GM19324 (cell line): Measurements from ENCODE around the gene CLN6.
"Not testable (repeated sequence)": the region's sequence is repeated elsewhere in the genome, so short reads cannot be mapped to it uniquely, and the experiment has no call there.

ENCODE experiments used
- ATAC-seq: cut with Tn5 transposase; IDR thresholded peaks from one replicate; pipeline ENCODE4 v1.9.1; 2021; ENCODE audit warnings: mild to moderate bottlenecking, moderate library complexity; ENCODE audit not compliant: unreplicated experiment, low FRiP score

CLN6 gene

DNA sequence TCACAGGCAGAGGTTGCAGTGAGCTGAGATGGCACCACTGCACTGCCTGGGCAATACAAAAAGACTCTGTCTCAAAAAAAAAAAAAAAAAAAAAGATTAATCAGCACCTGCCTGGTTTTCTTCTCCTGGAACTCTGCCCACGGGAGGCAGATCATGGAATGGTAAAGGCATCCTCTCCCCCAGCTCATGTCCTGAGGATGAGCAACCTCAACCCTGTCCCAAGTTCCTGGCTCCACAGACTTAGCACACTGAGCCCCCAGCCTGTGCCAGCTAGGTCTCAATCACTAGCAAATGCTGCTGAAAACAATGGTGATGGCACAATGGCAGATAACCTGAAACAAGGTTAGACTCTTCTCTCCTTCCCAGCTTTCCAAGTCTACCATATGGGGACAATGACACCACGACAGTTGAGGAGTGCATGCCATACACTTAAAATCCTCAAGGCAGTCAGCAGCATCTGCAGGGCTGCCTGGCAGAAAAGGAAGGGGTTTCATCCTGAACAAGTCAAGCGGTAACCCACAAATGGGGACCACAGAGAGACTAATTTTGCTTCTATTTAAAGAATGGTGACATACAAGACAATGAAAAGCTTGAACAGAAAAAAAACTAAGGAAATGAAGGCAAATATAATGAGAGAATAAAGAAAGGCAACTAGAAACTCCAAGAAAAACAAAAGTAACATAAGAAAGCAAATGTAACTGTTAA lies 4.8 kb downstream of the CLN6 start:
- ATAC-seq: no peak

DNA sequence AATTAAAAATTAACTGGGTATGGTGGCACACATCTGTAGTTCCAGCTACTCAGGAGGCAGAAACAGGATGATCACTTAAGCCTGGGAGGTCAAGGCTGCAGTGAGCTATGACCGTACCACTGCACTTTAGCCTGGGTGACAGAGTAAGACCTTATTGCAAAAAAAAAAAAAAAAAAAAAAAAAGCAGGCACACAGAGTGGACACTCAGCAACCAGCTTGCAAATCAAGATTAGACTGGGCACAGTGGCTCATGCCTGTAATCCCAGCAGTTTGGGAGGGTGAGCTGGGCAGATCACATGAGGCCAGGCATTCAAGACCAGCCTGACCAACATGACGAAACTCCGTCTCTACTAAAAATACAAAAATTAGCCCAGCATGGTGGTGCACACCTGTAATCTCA lies 5.4 kb downstream of the CLN6 start:
- ATAC-seq: no peak

- no peak for ATAC-seq
These were observed 6.4 kb downstream of the CLN6 start for GRCh38 chr15:68223171-68223570.

- ATAC-seq: not testable (repeated sequence)
These were observed 7.1 kb downstream of the CLN6 start for GRCh38 chr15:68222432-68222743.

DNA sequence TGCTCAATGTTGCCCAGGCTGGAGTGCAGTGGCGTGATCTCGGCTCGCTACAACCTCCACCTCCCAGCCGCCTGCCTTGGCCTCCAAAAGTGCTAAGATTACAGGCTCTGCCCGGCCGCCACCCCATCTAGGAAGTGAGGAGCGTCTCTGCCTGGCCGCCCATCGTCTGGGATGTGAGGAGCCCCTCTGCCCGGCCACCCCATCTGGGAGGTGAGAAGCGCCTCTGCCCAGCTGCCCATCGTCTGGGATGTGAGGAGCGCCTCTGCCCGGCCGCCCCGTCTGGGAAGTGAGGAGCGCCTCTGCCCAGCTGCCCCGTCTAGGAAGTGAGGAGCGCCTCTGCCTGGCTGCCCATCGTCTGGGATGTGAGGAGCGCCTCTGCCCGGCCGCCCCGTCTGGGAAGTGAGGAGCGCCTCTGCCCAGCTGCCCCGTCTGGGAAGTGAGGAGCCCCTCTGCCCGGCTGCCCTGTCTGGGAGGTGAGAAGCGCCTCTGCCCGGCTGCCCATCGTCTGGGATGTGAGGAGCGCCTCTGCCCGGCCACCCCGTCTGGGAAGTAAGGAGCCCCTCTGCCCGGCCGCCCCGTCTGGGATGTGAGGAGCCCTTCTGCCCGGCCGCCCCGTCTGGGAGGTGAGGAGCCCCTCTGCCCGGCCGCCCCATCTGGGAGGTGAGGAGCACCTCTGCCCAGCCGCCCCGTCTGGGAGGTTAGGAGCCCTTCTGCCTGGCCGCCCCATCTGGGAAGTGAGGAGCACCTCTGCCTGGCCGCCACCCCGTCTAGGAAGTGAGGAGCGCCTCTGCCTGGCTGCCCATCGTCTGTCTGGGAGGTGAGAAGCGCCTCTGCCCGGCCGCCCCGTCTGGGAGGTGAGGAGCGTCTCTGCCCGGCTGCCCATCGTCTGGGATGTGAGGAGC lies 7.7 kb downstream of the CLN6 start:
- not testable (repeated sequence) for ATAC-seq

GRCh38 chr15:68220967-68221366 lies 8.6 kb downstream of the CLN6 start:
- no peak for ATAC-seq

DNA sequence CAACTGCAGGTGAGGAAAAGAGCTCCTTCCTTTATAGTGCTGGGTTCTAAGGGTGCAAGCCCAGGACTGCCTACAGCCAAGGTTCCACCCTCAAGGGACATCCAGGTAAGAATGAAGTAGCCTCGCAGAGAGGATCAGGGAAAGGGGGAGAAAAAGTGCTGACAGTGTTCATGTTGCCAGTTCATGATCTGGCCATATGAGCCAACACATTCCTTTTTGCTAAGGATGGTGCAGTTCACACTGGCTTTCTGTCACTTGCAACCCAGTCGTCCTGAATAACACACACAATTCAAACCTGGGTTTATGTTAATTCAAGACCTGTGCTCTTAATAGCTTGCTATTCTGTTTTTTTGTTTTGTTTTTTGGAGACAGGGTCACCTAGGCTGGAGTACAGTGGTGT lies 9.0 kb downstream of the CLN6 start:
- no peak for ATAC-seq

DNA sequence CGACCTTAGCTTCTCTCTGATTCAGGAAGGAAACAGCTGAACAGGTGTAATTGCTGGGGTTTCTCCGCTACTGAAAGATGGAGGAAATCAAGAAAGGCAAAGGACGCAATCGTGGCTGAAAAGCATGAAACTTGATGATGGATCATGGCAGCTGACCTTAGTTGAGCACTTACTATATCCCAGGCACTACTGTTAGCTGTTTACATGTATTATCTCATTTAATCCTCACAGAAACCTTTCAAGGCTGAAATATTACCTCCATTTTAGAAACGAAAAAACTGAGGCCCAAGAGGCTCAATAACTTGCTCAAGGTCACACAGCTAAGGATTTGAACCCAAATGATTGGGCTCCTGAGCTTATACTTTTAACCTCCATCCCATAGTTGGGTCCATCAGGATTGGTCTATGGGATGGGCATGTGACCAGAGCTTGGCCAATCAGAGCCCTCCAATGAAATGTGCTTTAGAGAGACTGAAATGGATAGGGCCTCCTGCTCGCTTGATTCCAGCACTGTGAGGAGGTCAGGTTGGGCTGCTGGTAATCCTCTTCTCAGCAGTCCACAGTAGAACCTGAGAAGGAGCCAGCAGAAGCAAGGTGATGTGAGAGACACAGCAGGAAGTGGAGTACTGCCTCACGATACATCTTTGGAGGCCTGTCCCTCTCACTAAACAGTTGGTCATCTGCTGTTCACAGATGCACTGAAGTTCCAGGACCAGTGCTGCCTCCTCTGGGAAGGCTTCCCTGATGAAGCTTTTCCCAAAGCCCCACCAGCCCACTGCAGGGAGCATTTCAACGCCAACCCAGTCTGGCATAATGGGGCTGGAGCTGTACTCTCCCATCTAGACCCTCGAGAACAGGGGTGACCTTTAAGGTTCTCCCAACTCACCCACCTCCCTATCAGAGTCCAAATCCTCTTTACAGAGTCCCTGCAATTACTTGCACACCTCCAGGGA lies 10.4 kb downstream of the CLN6 start:
- no peak for ATAC-seq

GRCh38 chr15:68218331-68218730 lies 11.2 kb downstream of the CLN6 start:
- ATAC-seq: no peak

GRCh38 chr15:68217341-68217740 lies 12.2 kb downstream of the CLN6 start:
- ATAC-seq: no peak

DNA sequence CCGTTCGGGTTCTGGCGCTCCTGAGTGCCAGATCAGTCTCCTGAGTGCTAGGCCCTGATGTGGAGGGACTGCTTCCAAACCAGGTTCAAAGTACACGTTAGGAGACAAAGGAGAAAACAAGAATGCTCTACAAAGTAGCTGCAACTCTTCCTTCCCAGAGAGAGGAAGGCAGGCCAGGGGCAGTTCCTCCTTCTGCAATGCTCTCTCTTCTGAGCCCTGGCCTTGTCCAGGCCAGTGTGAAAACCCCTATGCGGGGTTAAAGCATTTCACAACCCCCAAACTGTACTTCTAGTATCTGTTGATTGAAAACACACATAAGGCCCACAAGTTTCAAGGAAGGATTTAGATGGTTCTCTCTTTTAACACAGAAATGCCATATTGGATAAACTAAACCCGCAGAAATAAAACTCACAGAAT lies 14.7 kb downstream of the CLN6 start:
- no peak for ATAC-seq

DNA sequence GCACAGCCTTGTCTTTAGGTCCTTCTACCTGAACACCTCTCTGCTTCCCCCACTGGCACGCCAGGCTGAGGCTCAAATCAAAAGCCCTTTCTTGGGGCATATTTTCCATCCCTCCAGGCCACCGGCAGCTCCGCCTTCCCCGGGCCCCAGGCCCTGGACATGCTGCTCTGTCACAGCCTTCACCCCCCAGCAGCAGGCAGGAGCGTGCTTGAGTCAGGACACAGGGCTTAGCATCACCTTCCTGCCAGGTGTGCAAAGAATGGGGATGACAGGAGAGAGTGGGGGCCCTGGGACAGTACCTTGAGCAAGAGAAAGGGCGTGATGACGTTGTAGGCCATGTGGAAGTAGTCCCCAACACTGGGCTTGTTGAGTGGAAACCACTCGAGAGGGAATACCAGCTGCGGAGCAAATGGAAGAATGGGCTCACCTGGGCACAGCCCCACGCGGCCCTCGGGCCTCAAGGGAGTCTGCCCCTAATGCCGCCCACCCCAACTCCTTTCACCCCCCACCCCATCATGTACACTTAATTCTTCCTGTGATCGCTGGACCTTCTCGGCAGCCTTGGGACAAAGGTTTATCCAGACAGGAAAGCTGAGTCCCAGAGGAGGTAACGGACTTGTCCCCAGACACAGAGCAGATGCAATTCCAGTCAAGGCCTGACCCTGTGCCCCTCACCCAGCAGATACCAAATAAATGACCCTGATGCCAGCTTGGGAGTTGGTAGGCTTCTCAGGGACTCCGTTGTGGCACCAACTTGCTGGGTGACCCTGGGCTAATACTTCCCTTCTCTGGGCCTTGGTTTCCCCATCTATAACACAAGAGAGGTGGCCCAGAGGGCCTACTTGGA lies 15.3 kb downstream of the CLN6 start:
- ATAC-seq: no peak

DNA sequence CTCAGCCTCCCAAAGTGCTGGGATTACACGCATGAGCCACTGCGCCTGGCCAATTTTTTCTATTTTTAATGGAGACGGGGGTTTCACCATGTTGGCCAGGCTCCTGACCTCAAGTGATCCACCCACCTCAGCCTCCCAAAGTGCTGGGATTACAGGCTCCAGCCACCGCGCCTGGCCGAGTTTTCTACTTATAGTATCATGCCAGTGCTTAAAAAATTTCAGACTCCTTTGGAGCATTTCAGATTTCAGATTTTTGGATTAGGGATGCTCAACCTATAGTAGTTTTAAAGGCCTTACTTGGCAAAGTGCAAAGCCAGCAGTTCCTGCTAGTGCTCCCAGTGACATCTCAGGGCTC lies 16.1 kb downstream of the CLN6 start:
- ATAC-seq: not testable (repeated sequence)

GRCh38 chr15:68211656-68212320 lies 17.7 kb downstream of the CLN6 start:
- ATAC-seq: no peak

DNA sequence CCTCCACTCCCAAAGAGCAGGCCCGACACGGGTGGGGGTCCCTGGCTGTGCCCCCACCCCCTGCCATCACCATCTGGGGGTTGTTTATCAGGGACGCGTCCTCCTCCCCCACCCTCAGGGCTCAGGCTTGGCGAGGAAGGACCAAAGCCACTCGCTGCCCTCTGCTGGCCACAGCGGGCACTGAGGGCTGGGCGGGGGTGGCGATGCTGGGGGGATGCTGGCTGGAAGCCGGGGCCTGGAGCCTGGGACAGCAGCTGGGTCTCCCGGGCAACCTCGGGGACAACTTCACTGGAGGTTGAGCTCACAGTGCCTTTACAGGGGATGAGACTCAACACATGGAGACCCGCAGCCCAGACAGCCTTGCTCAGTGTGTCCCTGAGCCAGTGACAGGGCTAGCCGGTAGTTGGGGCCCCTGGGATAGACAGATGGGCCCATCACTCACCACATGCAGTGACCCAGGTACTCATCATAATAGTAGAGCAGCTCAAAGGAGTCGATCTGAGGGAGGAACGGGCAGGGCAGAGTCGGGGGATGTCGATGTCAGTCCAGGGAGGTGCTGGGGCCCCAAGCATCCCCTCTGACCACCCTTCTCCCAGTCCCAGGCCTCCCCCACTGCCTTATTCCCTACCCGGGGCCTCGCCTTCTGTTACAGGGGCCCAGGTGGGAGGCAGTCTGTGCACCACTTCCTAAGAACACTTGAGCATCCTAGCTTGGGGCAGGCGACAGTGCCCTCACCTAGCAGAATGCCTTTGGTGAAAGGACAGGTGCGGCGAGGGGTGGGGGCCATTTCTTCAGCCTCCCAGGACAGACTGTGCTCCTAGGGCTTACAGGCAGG lies 18.5 kb downstream of the CLN6 start:
- no peak for ATAC-seq

- ATAC-seq: no peak
These were observed 19.1 kb downstream of the CLN6 start for GRCh38 chr15:68210409-68210756.

GRCh38 chr15:68209735-68210408 lies 19.7 kb downstream of the CLN6 start:
- ATAC-seq: no peak

DNA sequence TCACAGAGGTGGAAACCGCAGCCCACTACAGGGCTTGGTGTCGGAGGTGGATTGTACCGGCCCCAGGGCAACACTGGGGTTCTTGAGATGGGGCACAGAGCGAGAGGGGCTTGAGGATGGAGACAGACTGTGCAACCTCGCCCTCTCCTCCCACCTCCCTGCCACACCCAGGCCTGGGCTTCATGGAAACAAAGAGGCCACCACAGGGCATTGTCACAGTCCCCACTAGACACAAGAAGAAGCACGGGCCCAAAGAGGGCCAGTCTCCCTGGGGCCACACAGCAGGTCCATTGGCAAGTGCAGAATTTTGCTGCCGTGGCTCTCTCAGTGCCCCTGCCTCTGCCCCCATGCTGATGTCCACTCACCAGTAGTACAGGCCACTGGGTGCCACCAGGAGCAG lies 20.3 kb downstream of the CLN6 start:
- ATAC-seq: no peak
